ENCODE results near the gene MAPRE2.

DNA sequence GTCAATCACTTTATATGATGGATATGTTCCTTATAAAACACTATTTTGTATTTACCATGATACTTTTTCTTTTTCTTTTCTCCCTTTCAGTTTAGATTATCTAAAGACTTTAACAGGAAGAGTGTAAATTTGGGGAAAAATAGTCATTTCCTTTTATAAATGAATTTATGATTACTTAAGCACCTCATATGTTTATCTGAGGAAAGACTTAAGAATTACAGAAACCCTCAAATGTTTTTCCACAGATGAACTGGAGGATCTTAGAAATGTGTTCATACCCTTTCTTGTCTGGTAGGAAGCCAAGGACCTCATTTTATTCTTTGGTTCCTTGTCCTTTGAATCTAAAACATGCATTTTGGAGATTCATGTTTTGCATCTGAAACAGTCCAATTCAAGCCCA, 36.7 kb downstream of the MAPRE2 start:
- TF ChIP-seq, protein P1, sequence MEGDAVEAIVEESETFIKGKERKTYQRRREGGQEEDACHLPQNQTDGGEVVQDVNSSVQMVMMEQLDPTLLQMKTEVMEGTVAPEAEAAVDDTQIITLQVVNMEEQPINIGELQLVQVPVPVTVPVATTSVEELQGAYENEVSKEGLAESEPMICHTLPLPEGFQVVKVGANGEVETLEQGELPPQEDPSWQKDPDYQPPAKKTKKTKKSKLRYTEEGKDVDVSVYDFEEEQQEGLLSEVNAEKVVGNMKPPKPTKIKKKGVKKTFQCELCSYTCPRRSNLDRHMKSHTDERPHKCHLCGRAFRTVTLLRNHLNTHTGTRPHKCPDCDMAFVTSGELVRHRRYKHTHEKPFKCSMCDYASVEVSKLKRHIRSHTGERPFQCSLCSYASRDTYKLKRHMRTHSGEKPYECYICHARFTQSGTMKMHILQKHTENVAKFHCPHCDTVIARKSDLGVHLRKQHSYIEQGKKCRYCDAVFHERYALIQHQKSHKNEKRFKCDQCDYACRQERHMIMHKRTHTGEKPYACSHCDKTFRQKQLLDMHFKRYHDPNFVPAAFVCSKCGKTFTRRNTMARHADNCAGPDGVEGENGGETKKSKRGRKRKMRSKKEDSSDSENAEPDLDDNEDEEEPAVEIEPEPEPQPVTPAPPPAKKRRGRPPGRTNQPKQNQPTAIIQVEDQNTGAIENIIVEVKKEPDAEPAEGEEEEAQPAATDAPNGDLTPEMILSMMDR (IDR thresholded peaks at IDR 0.05 in 8 of 11, conservative IDR thresholded peaks at IDR 0.05 in 3 of 11): no peak
- TF ChIP-seq POLR2A (IDR thresholded peaks at IDR 0.05): no peak
- TF ChIP-seq POLR2AphosphoS5 (IDR thresholded peaks at IDR 0.05): no peak
